ENCODE measurements around the gene ANKRD33B. TPM values are rescaled to one million over a fixed set of nuclear protein-coding genes. Genes with fewer than 3 reads are reported as not detected.
A peak's percentile ranks its signal among the peaks of the same experiment; 100 is the strongest.

ANKRD33B gene
- total RNA-seq, 1 donor, result 2.6 TPM

- TF ChIP-seq CTCF (IDR thresholded peaks at IDR 0.05; ENCODE audit: insufficient read depth, low read depth, low read length), result no peak
- no peak for DNase-seq (ENCODE audit: low read depth)
- no peak overlapping the region for H3K4me3 ChIP-seq (ENCODE audit: low read depth, low read length)
Measured at GRCh38 chr5:10591159-10591558, 27.3 kb downstream of the ANKRD33B start.

GRCh38 chr5:10591966-10592365 is 28.1 kb downstream of the ANKRD33B start:
- no peak overlapping the region for H3K4me3 ChIP-seq (ENCODE audit: low read depth, low read length)
- no peak for TF ChIP-seq CTCF (IDR thresholded peaks at IDR 0.05; ENCODE audit: insufficient read depth, low read depth, low read length)
- peak; percentile 82 for DNase-seq (ENCODE audit: low read depth)

- no peak overlapping the region for H3K4me3 ChIP-seq (ENCODE audit: low read depth, low read length)
- no peak for TF ChIP-seq CTCF (IDR thresholded peaks at IDR 0.05; ENCODE audit: insufficient read depth, low read depth, low read length)
- no peak for DNase-seq (ENCODE audit: low read depth)
Measured at GRCh38 chr5:10592601-10593000, 28.7 kb downstream of the ANKRD33B start.

- TF ChIP-seq CTCF (IDR thresholded peaks at IDR 0.05; ENCODE audit: insufficient read depth, low read depth, low read length), result no peak
- DNase-seq (ENCODE audit: low read depth), result no peak
- no peak overlapping the region for H3K4me3 ChIP-seq (ENCODE audit: low read depth, low read length)
Measured at GRCh38 chr5:10593531-10594181, 29.8 kb downstream of the ANKRD33B start.

- DNase-seq (ENCODE audit: low read depth), result peak; percentile 42
- TF ChIP-seq CTCF (IDR thresholded peaks at IDR 0.05; ENCODE audit: insufficient read depth, low read depth, low read length), result no peak
- H3K4me3 ChIP-seq (ENCODE audit: low read depth, low read length), result no peak overlapping the region
Measured at GRCh38 chr5:10594591-10595210, 30.8 kb downstream of the ANKRD33B start.

GRCh38 chr5:10595293-10595671 is 31.4 kb downstream of the ANKRD33B start:
- no peak for TF ChIP-seq CTCF (IDR thresholded peaks at IDR 0.05; ENCODE audit: insufficient read depth, low read depth, low read length)
- peak; percentile 81 for DNase-seq (ENCODE audit: low read depth)
- H3K4me3 ChIP-seq (ENCODE audit: low read depth, low read length), result peak overlapping the region; percentile 28

Data from fibroblast of villous mesenchyme (primary cell).